Measurements from ENCODE around the gene WDR38. TPM values are rescaled to one million over a fixed set of nuclear protein-coding genes. Genes with fewer than 3 reads are reported as not detected.
"Not testable (repeated sequence)": the region's sequence is repeated elsewhere in the genome, so short reads cannot be mapped to it uniquely, and the experiment has no call there.

The WDR38 gene
- total and polyA plus RNA-seq, 3 experiments from 2014 or later: not detected

DNA sequence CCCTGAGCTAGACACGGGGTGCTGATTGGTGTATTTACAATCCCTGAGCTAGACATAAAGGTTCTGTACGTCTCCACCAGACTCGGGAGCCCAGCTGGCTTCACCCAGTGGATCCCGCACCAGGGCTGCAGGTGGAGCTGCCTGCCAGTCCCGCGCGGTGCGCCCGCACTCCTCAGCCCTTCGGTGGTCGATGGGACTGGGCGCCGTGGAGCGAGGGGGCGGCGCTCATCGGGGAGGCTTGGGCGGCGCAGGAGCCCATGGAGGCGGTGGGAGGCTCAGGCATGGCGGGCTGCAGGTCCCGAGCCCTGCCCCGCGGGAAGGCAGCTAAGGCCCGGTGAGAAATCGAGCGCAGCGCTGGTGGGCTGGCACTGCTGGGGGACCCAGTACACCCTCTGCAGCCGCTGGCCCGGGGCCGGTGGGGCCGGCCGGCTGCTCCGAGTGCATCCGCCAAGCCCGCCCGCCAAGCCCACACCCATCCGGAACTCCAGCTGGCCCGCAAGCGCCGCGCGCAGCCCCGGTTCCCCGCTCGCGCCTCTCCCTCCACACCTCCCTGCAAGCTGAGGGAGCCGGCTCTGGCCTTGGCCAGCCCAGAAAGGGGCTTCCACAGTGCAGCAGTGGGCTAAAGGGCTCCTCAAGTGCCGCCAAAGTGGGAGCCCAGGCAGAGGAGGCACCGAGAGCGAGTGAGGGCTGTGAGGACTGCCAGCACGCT is 14.5 kb upstream of the WDR38 start:
- POLR2A ChIA-PET; H3K9me3 ChIP-seq (ENCODE audit: low read length); H3K27me3 ChIP-seq (ENCODE audit: insufficient read depth, low read length, poor library complexity, severe bottlenecking); H3K4me3 Mint-ChIP-seq; H3K27ac ChIP-seq (ENCODE audit: low read depth, low read length); H3K4me3 ChIP-seq (ENCODE audit: low read length); H3K9me3 Mint-ChIP-seq; H3K27ac Mint-ChIP-seq; H3K4me1 Mint-ChIP-seq; H3K36me3 Mint-ChIP-seq; H3K4me1 ChIP-seq (ENCODE audit: insufficient read depth, low read length); H3K36me3 ChIP-seq (ENCODE audit: insufficient read depth, low read length); DNase-seq: not testable (repeated sequence)
- peaks cover 7 to 22% of the 10 kb centered on the region in 2 donors for H3K27me3 Mint-ChIP-seq
- CTCF ChIA-PET: interaction anchor here (1.0 kb wide), 1 partner anchor 63 kb away, joined by 3 read pairs; no protein-coding TSS in a partner anchor

DNA sequence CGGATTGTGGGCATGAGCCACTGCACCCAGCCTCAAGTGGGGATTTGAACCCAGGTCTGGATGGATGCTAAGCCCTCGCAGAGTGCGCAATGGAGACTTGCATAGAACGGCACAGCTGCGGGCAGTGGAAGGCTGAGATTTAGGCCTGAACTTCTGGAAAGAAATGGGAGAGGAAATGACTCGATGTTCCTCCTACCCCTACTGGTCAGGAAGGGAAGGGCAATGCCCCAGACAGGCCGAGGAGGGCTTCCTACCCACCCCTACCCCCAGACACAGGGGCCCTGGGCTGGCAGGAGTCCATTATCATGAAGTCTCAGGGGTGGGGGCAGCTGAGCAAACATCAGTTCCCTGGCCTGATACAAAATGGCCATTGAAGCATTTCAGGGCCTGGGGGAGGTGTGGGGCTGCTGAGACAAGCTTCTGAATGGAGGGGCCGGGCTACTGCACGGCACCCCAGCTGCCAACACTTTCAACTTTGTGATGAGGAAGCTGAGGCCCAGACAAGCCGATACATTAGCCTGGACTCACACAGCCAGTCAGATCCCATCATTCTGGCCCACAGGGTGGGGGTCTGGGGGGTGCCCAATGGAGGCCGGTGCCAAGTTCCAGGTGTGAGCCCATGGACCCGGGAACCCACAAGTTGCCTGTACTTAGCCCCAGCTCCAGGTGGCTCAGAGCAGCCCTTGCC is 13.5 kb upstream of the WDR38 start:
- no peak for DNase-seq
- H3K36me3 Mint-ChIP-seq: no peaks in the 10 kb centered on the region
- no peak overlapping the region for H3K4me3 Mint-ChIP-seq
- no peak overlapping the region for H3K4me3 ChIP-seq (ENCODE audit: low read length)
- H3K27ac Mint-ChIP-seq: peak overlapping the region in 1 of 8 donors; percentile 30
- no peaks in the 10 kb centered on the region for H3K9me3 ChIP-seq (ENCODE audit: low read length)
- peaks cover 7 to 22% of the 10 kb centered on the region in 2 donors for H3K27me3 Mint-ChIP-seq
- no peaks in the 10 kb centered on the region for H3K9me3 Mint-ChIP-seq
- H3K36me3 ChIP-seq (ENCODE audit: insufficient read depth, low read length): no peaks in the 10 kb centered on the region
- POLR2A ChIA-PET: no interaction called here
- H3K27ac ChIP-seq (ENCODE audit: low read depth, low read length): no peak overlapping the region
- H3K4me1 Mint-ChIP-seq: no peaks in the 10 kb centered on the region
- no peaks in the 10 kb centered on the region for H3K4me1 ChIP-seq (ENCODE audit: insufficient read depth, low read length)
- CTCF ChIA-PET: interaction anchor here (0.8 to 2.6 kb wide), 5 partner anchors 12 to 81 kb away, joined by 3 to 14 read pairs (median 4); partner anchors contain the start of genes NR6A1 and WDR38
- H3K27me3 ChIP-seq (ENCODE audit: insufficient read depth, low read length, poor library complexity, severe bottlenecking): no peaks in the 10 kb centered on the region

DNA sequence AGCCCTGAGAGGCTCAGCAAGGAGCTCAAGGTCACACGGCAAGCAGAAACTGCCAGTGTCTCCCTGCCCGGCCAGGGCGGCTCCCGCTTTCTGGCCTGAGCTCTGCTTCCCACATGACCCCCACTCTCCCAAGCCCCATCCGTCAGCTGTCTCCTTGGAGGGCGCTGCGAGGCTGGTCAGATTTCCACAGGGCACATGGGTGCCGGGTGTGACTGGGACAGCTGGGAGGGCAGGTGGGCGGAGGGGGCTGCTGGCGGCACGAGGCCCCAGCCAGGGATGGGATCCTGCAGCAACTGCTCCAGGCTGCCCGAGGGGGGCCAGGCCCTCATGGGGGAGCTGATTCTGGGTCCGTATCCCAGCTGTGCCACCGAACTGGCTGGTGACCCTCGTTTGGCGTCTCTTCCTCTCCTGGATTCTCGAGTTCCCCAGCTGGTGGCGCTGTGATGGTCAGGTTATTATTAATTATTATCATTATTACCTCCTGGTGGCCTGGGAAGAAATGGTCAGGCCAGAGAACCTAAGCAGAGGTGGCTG is 12.9 kb upstream of the WDR38 start:
- POLR2A ChIA-PET: no interaction called here
- Mint-ChIP-seq H3K4me3 (no peak overlapping the region), H3K4me1 (no peaks in the 10 kb centered on the region), H3K36me3 (no peaks in the 10 kb centered on the region), H3K27ac (no peak overlapping the region), H3K27me3 (peaks cover 7 to 20% of the 10 kb centered on the region in 2 donors), H3K9me3 (no peaks in the 10 kb centered on the region)
- Histone ChIP-seq H3K27me3 (ENCODE audit: insufficient read depth, low read length, poor library complexity, severe bottlenecking) (no peaks in the 10 kb centered on the region), H3K36me3 (ENCODE audit: insufficient read depth, low read length) (no peaks in the 10 kb centered on the region), H3K4me3 (ENCODE audit: low read length) (no peak overlapping the region), H3K9me3 (ENCODE audit: low read length) (no peaks in the 10 kb centered on the region), H3K4me1 (ENCODE audit: insufficient read depth, low read length) (no peaks in the 10 kb centered on the region), H3K27ac (ENCODE audit: low read depth, low read length) (no peak overlapping the region)
- DNase-seq: no peak
- CTCF ChIA-PET: interaction anchor here (0.8 to 2.6 kb wide), 6 partner anchors 11 to 81 kb away, joined by 3 to 14 read pairs (median 4); partner anchors contain the start of genes NR6A1 and WDR38

DNA sequence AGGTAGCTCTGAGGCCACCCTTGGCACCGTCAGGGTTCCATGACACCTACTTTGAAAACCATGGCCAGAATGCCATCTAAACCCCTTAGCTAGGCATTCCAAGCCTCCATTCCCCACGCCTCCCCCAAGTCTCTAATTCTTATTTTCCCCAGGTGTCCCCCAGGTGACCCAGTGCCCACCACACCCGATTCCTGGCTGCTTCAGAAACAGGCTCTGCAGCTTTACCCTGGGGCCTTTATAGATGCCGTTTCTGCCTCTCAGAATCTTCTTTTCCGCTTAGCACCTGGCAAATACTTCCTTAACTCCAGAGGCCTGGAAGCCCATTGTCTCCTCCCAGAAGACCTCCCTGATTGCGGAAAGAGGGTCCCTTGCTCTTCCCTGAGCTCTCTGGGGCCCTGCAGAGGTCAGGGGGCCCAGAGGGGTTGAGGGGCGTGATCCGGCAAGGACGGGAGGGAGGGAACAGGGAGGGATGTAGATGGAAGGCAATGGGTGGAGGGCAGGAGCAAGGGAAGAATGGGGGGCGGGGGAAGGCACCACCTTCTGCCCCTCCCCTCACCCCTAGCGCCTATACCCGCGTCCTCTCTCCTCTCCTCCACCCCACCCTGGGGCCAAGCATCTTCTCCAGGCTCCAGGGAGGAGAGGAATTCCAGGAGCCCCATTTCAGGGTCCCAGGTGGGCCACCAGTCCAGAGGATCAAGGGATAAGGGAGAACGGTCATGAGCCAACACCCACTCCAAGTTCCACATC is 12.0 kb upstream of the WDR38 start:
- Histone ChIP-seq H3K27ac (ENCODE audit: low read depth, low read length) (no peak overlapping the region), H3K4me3 (ENCODE audit: low read length) (no peak overlapping the region), H3K27me3 (ENCODE audit: insufficient read depth, low read length, poor library complexity, severe bottlenecking) (no peaks in the 10 kb centered on the region), H3K36me3 (ENCODE audit: insufficient read depth, low read length) (no peaks in the 10 kb centered on the region), H3K4me1 (ENCODE audit: insufficient read depth, low read length) (no peaks in the 10 kb centered on the region), H3K9me3 (ENCODE audit: low read length) (no peaks in the 10 kb centered on the region)
- POLR2A ChIA-PET: no interaction called here
- Mint-ChIP-seq H3K9me3 (no peaks in the 10 kb centered on the region), H3K27me3 (peaks cover 7 to 15% of the 10 kb centered on the region in 2 donors), H3K27ac (peak overlapping the region in 1 of 8 donors; percentile 93), H3K4me1 (no peaks in the 10 kb centered on the region), H3K36me3 (no peaks in the 10 kb centered on the region), H3K4me3 (no peak overlapping the region)
- CTCF ChIA-PET: interaction anchor here (1.1 to 2.6 kb wide), 4 partner anchors 10 to 41 kb away, joined by 3 to 14 read pairs (median 4); partner anchors contain the start of gene WDR38
- DNase-seq: no peak

DNA sequence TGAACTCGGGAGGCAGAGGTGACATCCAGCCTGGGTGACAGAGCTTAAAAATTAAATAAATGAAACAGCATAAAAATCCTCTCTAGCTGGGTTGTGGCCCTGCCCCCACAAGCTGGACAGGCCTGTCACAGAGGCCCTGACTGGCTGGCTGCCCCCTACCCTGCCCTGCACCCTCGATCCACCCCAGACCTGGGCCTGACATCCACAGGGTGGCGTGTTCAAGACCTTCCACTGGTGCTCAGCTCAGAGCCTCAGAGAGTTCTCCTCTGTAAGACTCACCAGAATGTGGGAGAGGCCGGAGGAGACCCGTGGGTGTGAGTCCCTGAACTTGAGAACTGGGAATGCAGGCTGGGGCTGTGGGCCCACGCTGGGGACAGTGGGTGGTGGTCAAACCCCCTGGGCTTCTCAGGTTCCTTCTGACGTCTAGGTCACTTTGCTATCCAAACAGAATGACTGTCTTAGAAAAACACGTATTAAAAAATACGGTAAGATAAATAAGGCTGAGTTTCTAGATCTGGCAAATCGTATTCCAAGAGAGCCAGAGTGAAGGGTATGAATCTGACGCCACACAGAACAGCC is 9.7 kb upstream of the WDR38 start:
- no peak overlapping the region for H3K27ac ChIP-seq (ENCODE audit: low read depth, low read length)
- no peaks in the 10 kb centered on the region for H3K9me3 ChIP-seq (ENCODE audit: low read length)
- Mint-ChIP-seq H3K27ac (no peak overlapping the region), H3K4me1 (no peaks in the 10 kb centered on the region), H3K36me3 (no peaks in the 10 kb centered on the region), H3K4me3 (no peak overlapping the region), H3K9me3 (no peaks in the 10 kb centered on the region), H3K27me3 (peaks cover 0 to 4% of the 10 kb centered on the region in 2 donors)
- DNase-seq: no peak
- CTCF ChIA-PET: interaction anchor here (0.6 kb wide), 1 partner anchor 9 kb away, joined by 3 read pairs; no protein-coding TSS in a partner anchor
- no peak overlapping the region for H3K4me3 ChIP-seq (ENCODE audit: low read length)
- POLR2A ChIA-PET: no interaction called here
- no peaks in the 10 kb centered on the region for H3K27me3 ChIP-seq (ENCODE audit: insufficient read depth, low read length, poor library complexity, severe bottlenecking)
- no peaks in the 10 kb centered on the region for H3K36me3 ChIP-seq (ENCODE audit: insufficient read depth, low read length)
- H3K4me1 ChIP-seq (ENCODE audit: insufficient read depth, low read length): no peaks in the 10 kb centered on the region

DNA sequence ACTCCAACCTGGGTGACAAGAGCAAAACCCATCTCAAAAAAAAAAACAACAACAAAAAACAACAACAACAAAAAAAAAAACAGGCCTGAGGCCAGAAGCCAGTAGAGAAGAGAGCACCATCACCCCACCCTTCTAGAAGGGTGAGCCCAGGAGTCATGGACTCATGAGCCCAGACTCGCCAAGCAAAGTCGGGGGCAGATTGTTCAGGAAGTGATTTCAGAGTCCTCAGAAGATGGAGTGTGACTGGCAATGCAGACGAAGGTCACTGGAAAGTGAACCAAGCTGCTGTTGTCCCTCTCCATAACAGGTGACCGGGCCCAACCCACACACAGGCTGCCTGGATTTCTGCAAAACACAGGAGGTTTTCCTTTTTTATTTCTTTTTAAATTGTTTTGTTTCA is 9.0 kb upstream of the WDR38 start:
- peak overlapping the region in 2 of 8 donors; percentile 82 to 88 for H3K27ac Mint-ChIP-seq
- Histone ChIP-seq H3K4me1 (ENCODE audit: insufficient read depth, low read length) (no peaks in the 10 kb centered on the region), H3K4me3 (ENCODE audit: low read length) (no peak overlapping the region), H3K36me3 (ENCODE audit: insufficient read depth, low read length) (no peaks in the 10 kb centered on the region), H3K9me3 (ENCODE audit: low read length) (no peaks in the 10 kb centered on the region), H3K27ac (ENCODE audit: low read depth, low read length) (no peak overlapping the region), H3K27me3 (ENCODE audit: insufficient read depth, low read length, poor library complexity, severe bottlenecking) (no peaks in the 10 kb centered on the region)
- ChIA-PET POLR2A (no interaction called here), CTCF (no interaction called here)
- H3K27me3 Mint-ChIP-seq: peaks cover 0 to 2% of the 10 kb centered on the region in 2 donors
- H3K36me3 Mint-ChIP-seq: no peaks in the 10 kb centered on the region
- H3K9me3 Mint-ChIP-seq: no peaks in the 10 kb centered on the region
- no peak for DNase-seq
- no peaks in the 10 kb centered on the region for H3K4me1 Mint-ChIP-seq
- no peak overlapping the region for H3K4me3 Mint-ChIP-seq

DNA sequence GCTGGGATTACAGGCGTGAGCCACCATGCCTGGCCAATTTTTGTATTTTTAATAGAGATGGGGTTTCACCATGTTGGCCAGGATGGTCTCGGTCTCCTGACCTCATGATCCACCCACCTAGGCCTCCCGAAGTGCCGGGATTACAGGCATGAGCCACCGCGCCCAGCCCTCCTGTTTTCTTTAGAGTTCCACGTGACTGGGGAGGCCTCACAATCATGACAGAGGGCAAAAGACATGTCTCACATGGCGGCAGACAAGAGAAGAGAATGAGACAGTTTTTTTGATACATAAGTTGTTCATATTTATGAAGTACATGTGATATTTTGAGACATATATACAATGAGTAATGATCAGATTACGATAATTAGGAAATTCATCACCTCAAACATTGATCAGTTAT is 6.8 kb upstream of the WDR38 start:
- CTCF ChIA-PET; H3K27me3 Mint-ChIP-seq; H3K9me3 Mint-ChIP-seq; H3K36me3 ChIP-seq (ENCODE audit: insufficient read depth, low read length); POLR2A ChIA-PET; H3K4me1 Mint-ChIP-seq; H3K9me3 ChIP-seq (ENCODE audit: low read length); H3K27ac ChIP-seq (ENCODE audit: low read depth, low read length); H3K27ac Mint-ChIP-seq; H3K4me3 ChIP-seq (ENCODE audit: low read length); H3K27me3 ChIP-seq (ENCODE audit: insufficient read depth, low read length, poor library complexity, severe bottlenecking); DNase-seq; H3K4me1 ChIP-seq (ENCODE audit: insufficient read depth, low read length); H3K4me3 Mint-ChIP-seq; H3K36me3 Mint-ChIP-seq: not testable (repeated sequence)

Measured in CD8-positive, alpha-beta memory T cell (primary cell).